KOPT-K1 (cell line): ENCODE measurements around the gene EFTUD2.

ENCODE experiments used
- H3K27ac ChIP-seq: fragments of 200-600 bp; sonication (generic); 2 replicates; pipeline ENCODE4 v1.5.1; 2016; ENCODE audit warnings: antibody characterized with exemption, mild to moderate bottlenecking, low read depth, low read length; ENCODE audit not compliant: poor library complexity, severe bottlenecking
- H3K36me3 ChIP-seq: fragments of 200-600 bp; sonication (generic); 2 replicates; pipeline ENCODE4 v1.5.1; 2017; ENCODE audit warnings: antibody characterized with exemption, mild to moderate bottlenecking, low read length, moderate library complexity; ENCODE audit not compliant: insufficient read depth
- H3K9me3 ChIP-seq: fragments of 200-600 bp; sonication (generic); 2 replicates; pipeline ENCODE4 v1.5.1; 2017; ENCODE audit warnings: antibody characterized with exemption, low read length, mild to moderate bottlenecking; ENCODE audit not compliant: insufficient read depth, poor library complexity, severe bottlenecking

The EFTUD2 gene

DNA sequence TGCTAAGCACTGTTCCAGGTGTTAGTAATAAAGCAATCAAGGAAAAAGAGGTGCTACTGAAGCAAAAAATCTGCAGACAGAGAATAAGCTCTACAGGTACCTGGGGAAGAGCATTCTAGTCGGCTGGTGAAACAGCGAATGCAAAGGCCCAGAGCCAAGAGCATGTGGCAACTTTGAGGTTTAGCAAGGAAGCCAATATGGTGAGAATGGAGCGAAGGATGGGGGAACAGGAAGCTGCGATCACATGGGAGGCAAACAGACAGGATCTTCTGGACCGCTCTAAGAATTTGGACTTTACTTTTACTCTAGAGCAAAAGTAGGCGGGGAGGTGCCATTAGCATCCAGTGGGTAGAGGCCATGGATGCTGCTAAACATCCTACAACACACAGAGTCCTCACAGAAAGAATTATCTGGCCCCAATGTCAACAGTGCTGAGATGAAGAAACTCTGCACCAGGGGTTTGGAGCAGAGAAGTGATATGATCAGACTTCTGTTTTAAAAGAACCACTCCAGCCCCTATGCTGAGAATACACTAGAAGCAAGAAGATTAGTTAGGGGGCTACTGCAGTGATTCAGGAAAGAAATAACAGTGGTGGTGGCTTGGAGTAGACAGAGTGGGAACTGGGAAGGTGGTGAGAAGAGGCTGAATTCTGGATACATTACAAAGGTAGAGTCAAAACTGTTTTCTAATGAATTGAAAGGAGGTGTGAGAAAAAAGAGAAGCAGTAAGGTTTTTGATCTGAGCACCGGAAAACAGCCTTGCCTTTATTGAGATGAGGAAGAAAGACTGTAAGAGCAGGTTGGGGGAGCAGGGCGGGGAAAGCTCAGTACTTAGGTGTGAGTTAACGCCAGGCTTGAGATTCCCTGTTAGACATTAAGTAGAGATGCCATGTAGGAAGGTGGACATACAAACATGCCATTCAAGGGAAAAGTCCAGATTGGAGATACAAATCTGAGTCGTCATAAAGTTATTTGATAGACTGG, 11.0 kb downstream of the EFTUD2 start:
- no peaks in the 10 kb centered on the region for H3K9me3 ChIP-seq
- peak overlapping the region; percentile 48 for H3K27ac ChIP-seq
- H3K36me3 ChIP-seq = peaks cover 73% of the 10 kb centered on the region

- peaks cover 73% of the 10 kb centered on the region for H3K36me3 ChIP-seq
- H3K9me3 ChIP-seq = no peaks in the 10 kb centered on the region
- peak overlapping the region; percentile 48 for H3K27ac ChIP-seq
Observed at GRCh38 chr17:44887016-44887415, 12.2 kb downstream of the EFTUD2 start.

DNA sequence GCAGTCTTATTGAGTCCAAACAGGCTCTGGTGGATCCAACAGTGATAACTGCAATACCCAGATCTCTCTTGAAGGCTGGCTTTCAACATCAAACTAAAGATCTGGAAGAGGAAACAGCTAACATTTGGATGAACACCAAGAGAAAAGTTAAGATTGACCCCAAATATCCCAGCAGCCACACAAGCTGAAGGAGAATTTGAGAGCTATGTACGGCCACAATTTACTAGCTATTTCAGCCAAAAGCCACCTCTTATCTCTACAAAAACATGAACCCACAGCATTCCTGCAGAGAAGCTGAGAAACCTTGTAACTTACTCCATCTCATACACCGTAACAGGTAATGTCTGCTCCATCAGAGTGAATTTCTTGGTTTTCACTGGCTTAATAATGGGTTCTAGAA, 14.3 kb downstream of the EFTUD2 start:
- Histone ChIP-seq H3K9me3 (no peaks in the 10 kb centered on the region), H3K27ac (no peak overlapping the region), H3K36me3 (peaks cover 80% of the 10 kb centered on the region)

GRCh38 chr17:44881145-44881544, 18.1 kb downstream of the EFTUD2 start:
- Histone ChIP-seq H3K27ac (no peak overlapping the region), H3K9me3 (no peaks in the 10 kb centered on the region), H3K36me3 (peaks cover 100% of the 10 kb centered on the region)

DNA sequence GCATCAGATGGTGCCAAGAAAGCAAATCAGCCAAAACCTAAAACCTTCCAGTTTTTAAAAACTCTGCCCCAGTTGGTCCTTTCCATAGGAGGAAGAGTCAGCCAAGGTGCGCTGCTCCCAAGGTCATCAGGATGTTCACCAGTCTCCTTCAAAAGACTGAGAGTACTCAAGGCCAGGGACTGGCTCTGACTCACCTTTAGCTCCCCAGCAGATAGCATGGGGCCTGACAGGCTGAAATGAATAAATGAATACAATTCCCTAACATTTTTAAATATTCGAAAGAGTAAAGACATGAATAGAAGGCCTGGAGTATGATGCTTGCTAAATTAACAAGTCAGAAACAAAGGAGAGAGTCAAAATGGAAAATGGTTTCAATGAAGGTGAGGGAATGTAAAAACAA, 19.2 kb downstream of the EFTUD2 start:
- H3K27ac ChIP-seq = no peak overlapping the region
- peaks cover 97% of the 10 kb centered on the region for H3K36me3 ChIP-seq
- H3K9me3 ChIP-seq = no peaks in the 10 kb centered on the region

DNA sequence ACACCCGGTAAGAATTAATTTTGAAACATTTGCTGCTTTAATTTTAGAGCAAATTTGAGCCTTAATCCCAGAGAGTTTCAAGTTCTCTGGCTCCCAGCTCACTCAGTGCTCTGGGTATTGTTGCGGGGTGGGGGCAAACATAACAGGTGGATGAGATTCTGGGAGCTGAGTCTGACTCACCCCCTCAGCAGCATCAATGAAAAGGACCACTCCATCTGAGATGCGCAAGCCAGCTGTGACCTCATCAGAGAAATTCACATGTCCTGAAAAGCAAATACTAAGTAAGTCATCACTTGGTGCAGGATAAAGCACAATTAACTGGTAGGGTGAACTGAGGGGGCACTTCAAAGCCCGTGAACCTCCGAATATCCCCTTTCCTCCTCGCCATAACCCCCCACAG, 19.9 kb downstream of the EFTUD2 start:
- Histone ChIP-seq H3K36me3 (peaks cover 97% of the 10 kb centered on the region), H3K9me3 (no peaks in the 10 kb centered on the region), H3K27ac (no peak overlapping the region)

DNA sequence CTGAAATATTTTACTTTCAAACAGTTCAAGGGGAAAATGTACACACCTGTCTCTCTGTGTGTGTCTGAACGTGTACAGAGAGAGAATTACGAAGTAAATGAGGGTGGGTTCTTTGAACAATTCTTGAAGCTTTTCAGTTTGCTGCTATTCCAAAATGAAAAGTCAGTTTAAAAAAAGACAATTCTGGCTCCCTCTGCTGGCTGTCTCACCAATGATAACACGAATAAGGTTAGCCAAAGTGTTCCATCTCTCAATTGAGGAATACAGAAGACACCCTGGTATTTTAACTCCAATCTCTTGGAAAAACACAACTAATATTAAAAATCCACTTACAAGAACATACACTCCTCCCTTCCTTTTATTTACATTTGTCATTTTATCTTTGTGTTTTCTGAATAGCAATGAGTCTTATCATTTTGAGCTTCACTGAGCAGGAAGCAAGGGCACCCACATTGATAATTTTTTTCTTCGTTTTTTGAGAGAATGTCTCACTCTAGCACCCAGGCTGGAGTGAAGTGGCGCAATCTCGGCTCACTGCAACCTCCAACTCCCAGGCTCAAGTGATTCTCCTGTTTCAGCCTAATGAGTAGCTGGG, 20.5 kb downstream of the EFTUD2 start:
- Histone ChIP-seq H3K27ac (no peak overlapping the region), H3K9me3 (no peaks in the 10 kb centered on the region), H3K36me3 (peaks cover 97% of the 10 kb centered on the region)

GRCh38 chr17:44877121-44877520, 22.1 kb downstream of the EFTUD2 start:
- no peaks in the 10 kb centered on the region for H3K9me3 ChIP-seq
- H3K27ac ChIP-seq = no peak overlapping the region
- H3K36me3 ChIP-seq = peaks cover 97% of the 10 kb centered on the region

GRCh38 chr17:44875761-44876160, 23.5 kb downstream of the EFTUD2 start:
- H3K36me3 ChIP-seq = peaks cover 97% of the 10 kb centered on the region
- H3K27ac ChIP-seq = no peak overlapping the region
- no peaks in the 10 kb centered on the region for H3K9me3 ChIP-seq

DNA sequence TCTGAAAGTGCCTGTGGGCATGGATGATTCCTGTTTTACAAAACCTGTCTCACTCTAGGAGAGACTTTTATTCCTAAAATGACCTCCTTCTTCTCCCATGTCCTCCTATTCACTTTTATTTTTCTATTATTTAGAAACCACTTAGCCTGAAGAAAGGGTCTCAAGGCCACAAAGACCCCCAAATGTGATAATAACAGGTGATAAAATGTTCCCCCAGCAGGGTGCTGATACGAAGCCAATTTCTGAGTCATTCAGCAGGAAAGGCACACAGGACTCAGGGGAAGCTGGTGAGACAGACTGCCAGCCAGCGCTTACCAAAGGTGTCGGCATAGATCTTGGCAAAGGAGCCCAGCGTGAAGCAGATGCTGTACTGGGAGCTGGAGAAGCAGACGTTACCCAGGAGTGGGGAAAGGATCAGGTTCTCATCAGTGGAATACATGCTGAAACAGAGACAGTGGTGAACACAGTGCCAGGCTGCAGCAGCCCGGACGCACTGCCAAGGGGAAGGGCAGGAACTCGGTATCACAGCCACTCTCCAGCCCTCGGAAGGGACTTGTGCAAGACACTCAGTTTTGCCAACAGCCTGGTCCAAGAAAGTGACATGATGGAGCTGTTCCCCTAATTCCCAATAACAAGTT, 27.0 kb downstream of the EFTUD2 start:
- Histone ChIP-seq H3K36me3 (peaks cover 97% of the 10 kb centered on the region), H3K27ac (no peak overlapping the region), H3K9me3 (no peaks in the 10 kb centered on the region)

DNA sequence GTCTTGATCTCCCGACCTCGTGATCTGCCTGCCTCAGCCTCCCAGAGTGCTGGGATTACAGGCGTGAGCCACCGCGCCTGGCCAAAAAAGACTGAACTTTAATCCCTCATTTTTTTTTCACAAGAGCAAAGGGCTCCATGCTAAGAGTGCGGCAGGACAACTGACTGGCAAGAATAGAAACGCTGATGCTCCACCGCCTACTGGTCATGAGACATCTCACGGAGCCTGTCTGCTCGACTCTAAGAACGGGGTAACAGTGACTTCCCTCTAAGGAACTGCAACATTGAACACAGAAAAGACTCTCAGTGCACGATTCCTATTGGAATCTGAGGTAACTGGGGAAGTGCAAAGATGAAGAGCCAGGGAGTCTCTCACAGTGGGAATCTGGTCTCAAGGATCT, 27.7 kb downstream of the EFTUD2 start:
- Histone ChIP-seq H3K27ac (no peak overlapping the region), H3K9me3 (no peaks in the 10 kb centered on the region), H3K36me3 (peaks cover 97% of the 10 kb centered on the region)

DNA sequence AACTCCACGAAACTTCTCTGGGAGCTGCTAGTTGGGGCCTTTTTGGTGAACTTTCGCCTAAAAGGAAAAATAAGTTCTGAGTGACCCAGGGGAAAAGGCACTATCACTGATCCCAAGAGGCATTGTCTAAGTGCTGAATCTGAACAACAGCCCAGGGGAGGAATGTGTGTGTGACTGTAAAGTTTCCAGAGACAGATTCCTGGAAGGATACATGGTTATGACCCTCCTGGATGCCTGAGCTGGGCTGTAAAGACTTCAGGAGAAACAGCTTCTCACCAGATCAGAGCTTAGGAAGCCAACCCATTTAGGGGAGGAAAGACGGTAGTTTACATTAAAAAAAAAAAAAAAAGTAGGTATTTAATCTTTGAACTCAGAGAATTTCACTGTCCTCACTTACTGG, 31.4 kb downstream of the EFTUD2 start:
- Histone ChIP-seq H3K27ac (no peak overlapping the region), H3K36me3 (peaks cover 100% of the 10 kb centered on the region), H3K9me3 (no peaks in the 10 kb centered on the region)

- no peaks in the 10 kb centered on the region for H3K9me3 ChIP-seq
- H3K36me3 ChIP-seq = peaks cover 99% of the 10 kb centered on the region
- H3K27ac ChIP-seq = no peak overlapping the region
Observed at GRCh38 chr17:44865931-44866330, 33.3 kb downstream of the EFTUD2 start.

DNA sequence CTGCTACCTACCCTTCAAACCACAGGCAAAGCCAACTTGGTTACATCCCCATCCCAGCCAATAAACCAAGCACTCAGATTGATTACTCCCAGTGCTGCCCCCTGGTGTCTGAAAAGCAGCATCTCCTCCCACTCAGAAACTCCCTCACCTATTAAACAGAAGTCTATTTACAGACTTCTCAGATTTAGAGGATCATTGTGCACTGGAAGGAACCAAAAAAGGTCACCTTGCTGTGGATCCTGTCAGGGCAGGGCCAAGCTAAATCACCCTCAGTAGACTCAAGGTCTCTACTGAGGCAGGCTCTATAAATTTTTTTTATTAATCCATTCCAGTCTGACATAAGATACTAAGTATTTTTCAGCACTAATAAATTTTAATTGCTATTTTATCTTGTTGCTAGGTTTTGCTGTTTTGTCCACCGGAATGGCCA, 34.0 kb downstream of the EFTUD2 start:
- H3K36me3 ChIP-seq = peaks cover 100% of the 10 kb centered on the region
- H3K9me3 ChIP-seq = no peaks in the 10 kb centered on the region
- H3K27ac ChIP-seq = no peak overlapping the region

DNA sequence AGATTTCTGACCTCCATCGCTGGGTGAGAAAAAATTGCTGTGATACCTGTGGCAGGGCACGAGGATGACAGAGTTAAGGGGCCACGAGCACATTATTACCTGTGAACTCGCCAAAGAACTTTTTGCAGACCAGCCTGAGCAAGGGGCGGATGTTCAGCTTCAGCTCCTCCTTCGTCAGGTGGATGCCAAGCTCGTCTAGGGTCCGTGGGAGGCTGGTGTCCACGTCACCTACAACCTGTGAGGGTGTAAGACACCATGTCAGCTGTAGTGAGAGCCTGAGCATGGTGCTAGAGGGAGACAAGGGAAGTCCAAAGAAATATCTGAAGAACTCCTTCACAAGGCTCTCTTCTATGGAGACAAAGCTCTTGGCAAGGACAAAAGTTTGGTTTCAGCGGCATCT, 34.4 kb downstream of the EFTUD2 start:
- no peaks in the 10 kb centered on the region for H3K9me3 ChIP-seq
- peaks cover 100% of the 10 kb centered on the region for H3K36me3 ChIP-seq
- H3K27ac ChIP-seq = no peak overlapping the region
